GM12874 (cell line): ENCODE measurements around the gene MTF1.

Experiments
- TF ChIP-seq, protein P1 (sequence below): IDR thresholded peaks from 2 replicates; pipeline ENCODE4 v1.5.1; 2011; ENCODE audit warnings: low read depth, mild to moderate bottlenecking, control low read depth, low read length, moderate library complexity; ENCODE audit not compliant: insufficient read depth

MTF1 gene

DNA sequence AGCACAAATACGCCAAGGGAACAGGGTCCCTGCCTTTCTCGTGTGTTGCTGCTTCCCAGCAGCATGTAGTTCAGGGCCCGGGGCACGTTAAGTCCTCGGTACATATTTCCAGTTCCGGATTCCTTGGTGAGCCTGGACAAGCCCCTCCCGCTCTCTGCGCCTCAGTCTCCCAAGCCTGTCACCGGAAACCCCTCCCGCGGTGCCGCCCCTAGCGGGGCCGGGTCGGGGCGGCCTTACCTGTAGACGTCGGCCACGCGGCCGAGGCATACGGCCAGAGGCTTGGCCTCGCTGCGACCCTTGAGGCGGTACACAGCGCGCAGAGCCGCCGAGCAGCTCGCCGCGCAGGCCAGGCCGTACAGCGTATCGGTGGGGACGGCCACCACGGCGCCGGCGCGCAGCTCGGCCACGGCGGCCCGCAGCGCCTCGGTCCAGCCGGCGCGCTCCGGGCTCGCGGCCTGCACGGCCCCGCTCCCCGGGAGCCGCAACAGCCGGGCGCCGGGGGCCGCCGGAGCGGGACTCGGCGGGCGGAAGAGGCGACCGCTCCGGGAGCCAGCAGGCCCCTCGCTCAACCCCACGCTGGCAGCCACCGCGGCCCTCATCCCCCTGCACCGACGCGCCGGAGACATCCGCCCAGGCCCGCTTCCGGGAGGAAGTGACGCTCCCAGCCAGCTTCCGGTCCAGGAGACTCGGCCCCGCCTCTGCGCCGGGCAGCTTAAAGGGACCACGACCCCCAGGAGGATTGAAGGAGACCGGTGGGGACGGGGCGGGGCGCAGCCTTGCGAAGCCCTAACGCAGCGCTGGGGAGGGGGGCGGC lies 51.6 kb downstream of the MTF1 start, which contains the start of the genes C1orf122 and YRDC:
Gene C1orf122, plus strand, starts transcription at position 236 of the 814 bp plus-strand sequence. CDS start 615 bp downstream, outside the sequence.
Gene YRDC, minus strand, starts transcription at position 654 of the 814 bp plus-strand sequence. Its CDS starts 28 bp downstream, at position 626.
- TF ChIP-seq, protein P1, sequence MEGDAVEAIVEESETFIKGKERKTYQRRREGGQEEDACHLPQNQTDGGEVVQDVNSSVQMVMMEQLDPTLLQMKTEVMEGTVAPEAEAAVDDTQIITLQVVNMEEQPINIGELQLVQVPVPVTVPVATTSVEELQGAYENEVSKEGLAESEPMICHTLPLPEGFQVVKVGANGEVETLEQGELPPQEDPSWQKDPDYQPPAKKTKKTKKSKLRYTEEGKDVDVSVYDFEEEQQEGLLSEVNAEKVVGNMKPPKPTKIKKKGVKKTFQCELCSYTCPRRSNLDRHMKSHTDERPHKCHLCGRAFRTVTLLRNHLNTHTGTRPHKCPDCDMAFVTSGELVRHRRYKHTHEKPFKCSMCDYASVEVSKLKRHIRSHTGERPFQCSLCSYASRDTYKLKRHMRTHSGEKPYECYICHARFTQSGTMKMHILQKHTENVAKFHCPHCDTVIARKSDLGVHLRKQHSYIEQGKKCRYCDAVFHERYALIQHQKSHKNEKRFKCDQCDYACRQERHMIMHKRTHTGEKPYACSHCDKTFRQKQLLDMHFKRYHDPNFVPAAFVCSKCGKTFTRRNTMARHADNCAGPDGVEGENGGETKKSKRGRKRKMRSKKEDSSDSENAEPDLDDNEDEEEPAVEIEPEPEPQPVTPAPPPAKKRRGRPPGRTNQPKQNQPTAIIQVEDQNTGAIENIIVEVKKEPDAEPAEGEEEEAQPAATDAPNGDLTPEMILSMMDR, result no peak

- TF ChIP-seq, protein P1, result no peak
These were observed 52.2 kb downstream of the MTF1 start for GRCh38 chr1:37807220-37807554.

DNA sequence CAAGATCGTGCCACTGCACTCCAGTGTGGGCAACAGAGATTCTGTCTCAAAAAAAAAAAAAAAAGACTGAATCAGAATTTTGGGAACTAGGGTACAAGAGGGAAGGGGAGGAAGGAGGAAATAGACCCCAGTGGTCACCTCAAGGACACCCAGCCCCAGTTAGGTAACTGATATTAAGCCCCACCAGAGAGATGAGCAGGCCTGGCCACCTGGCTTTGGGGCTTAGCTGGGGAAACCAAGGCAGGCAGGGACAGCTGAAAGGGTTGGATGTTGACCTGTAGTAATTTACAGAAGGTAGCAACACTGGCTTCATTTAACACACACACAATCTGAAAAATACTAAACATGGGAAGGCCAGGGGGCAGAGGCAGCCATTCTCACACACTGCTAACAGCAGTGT lies 57.0 kb downstream of the MTF1 start:
- TF ChIP-seq, protein P1, result no peak

- TF ChIP-seq, protein P1, result no peak
These were observed 61.5 kb downstream of the MTF1 start for GRCh38 chr1:37797750-37798345.

DNA sequence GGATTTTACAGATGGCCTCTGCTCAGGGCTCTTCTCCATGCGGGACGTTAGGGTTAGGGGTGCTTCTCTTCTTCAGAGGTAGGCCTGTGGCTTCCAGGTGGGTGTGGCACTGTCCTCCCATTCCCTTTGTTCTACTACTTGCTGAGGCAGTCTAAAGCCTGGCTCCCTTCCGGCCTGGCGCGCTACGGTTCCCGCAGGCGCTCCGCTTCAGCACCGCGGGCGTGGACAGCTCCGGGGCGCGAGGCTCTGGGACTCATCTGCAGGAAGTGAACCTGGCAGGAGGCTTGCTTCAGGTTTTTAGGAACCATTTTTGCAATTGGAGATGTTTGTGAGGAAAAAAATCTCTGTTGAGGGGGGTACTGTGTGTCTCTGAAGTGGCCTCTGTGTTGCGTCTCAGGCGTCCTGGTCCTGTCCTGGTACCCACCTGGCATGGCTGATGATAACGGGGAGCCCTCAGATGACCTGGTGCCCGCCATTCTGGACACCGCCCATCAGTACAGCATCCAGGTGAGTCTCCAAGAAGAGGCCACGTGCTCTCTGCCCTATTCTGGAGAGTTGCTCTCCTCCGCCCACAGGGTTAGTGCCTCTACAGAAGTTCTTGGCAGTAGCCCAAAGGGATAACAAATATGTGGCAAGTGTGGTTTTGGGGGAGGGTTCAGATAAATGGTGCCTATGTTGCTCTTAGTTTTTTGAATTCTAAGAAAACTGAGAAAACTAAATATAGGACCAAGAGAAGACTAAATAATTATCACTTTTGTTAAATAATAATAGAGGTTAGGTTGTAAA lies 63.9 kb downstream of the MTF1 start:
- TF ChIP-seq, protein P1, result no peak

- TF ChIP-seq, protein P1, result no peak
These were observed 64.7 kb downstream of the MTF1 start for GRCh38 chr1:37794372-37795339.
